ENCODE measurements around the gene MEI4.
"Not testable (repeated sequence)": the region's sequence is repeated elsewhere in the genome, so short reads cannot be mapped to it uniquely, and the experiment has no call there.

The MEI4 gene

DNA sequence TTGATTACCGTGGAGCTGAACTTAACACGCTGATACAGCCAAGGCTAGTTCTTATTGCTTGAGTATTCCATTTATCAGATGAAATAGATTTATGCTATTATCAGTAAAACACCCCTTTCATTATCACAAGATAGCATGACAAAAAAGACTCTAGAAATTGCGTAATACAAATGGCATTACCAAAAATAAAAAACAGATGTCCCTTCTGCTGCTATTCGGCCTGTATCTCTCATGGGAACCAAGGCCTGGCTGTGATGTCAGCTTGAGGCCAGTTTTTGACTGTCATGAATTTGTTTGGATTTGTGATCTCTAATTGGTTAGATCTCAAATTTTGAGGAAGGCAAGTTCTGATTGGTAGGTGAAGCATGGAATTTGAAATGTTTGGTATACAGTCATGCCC, 25.2 kb downstream of the MEI4 start:
- peak; percentile 1 to 3 for DNase-seq (ENCODE audit: low read depth in 2 of 2)

DNA sequence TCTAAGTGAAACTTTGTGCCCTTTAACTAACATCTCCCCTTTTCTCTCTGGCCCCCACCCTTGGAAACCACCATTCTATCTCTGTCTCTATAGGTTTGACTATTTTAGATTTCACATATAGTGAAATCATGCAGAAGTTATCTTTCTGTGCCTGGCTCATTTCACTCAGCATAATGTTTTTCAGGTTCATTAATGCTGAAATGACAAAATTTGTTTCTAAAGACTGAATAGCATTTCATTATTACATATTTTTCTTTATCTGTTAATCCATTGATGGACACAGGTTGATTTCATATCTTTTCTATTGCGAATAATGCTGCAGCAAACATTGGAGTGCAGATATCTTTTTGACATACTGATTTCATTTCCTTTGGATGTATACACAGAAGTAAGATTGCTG, 30.7 kb downstream of the MEI4 start:
- no peak for DNase-seq (ENCODE audit: low read depth in 2 of 2)

DNA sequence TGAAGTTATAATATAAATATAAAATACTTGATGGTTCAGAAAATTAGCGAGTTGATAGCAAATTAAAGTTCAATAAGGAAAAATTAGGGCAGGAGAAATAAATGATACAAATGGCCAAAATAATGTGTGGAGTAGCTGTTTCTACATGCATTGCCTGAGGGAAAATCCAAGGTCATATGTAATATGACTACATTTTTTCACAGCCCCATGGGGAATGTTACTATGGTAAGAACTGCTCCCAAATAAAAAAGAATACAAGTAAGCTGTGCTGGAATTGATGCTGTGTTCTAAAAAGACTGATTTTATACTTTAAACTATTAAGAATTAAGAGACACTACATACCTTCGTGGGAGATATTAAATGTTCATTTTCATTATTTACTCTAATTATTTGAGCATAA, 34.1 kb downstream of the MEI4 start:
- no peak for DNase-seq (ENCODE audit: low read depth in 2 of 2)

DNA sequence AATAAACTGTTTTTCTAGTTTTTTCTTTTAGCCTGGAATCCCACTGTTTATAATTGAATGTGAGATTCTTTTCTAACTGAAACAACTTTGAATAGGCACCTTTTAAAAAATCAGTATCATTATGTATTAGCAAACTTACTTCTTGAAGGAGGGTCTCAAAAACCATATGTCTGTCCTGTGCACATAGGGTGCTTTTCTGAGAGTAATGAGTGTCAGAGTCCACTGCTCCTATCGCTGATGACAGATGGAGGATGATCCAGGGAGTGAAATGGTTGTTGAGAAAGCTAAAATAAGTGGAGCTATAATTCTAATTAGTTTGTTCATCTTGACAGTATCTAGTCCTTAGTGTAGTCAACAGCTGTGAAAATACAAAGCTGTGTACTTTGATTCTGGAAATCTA, 35.8 kb downstream of the MEI4 start:
- DNase-seq (ENCODE audit: low read depth in 2 of 2) = no peak

DNA sequence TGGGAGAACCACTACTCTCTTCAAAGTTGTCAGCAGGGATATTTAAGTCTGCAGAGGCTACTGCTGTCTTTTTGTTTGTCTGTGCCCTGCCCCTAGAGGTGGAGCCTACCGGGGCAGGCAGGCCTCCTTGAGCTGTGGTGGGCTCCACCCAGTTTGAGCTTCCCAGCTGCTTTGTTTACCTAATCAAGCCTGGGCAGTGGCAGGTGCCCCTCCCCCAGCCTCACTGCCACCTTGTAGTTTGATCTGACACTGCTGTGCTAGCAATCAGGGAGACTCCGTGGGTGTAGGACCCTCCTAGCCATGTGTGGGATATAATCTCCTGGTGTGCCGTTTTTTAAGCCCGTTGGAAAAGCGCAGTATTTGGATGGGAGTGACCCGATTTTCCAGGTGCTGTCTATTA, 47.3 kb downstream of the MEI4 start:
- DNase-seq (ENCODE audit: low read depth in 2 of 2) = not testable (repeated sequence)

DNA sequence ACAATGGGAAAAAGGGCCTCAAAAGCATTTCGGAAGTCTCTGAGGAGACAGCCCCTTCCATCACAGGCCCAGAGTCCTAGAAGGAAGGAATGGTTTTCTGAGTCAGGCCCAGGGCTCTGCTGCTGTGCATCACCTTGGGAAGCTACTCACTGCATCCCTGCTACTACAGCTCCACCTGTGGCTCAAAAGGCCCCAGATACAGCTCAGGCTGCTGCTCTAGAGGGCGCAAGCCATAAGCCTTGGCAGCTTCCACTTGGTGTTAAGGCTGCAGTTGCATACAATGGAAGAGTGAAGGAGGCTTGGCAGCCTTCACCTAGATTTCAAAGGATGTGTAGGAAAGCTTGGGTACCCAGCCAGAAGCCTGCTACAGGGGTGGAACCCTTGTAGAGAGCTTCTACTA, 54.8 kb downstream of the MEI4 start:
- no peak for DNase-seq (ENCODE audit: low read depth in 2 of 2)

DNA sequence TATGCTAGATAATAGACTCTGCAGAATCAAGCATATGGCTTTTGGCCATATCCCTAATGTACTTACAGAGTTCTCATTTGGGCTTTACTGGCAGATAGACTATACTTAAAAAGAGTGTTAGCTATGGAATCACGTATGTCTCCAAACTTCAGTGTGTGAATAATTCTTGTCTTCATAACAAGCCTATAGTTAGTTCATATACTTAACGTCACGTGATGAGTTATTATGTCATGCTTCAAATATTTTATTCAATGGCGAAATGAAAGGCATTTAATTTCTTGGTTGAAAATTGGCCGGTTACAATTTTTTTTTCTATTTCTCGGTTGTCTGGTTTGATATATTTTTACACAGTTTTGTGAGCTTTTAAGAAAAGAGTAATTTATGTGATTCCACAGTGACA, 62.7 kb downstream of the MEI4 start:
- DNase-seq (ENCODE audit: low read depth in 2 of 2) = no peak

DNA sequence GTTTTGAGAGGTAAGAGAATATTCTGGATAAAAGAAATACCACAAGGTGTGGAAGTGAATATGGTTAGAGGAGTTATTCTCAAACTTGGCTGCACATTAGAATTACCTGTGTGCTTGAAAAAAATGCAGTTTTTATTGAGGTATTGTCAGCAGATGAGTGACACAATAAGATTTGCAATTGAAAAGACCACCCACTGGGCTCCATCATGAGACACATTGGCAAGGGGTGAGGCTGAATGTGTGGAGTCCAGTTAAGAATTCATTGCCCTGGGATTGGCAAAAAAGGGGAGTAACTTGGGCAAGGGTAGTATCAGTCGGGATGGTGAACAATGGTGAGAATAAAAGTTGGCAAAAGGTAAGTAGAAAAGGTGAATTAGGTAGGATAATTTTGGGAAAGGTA, 63.5 kb downstream of the MEI4 start:
- DNase-seq (ENCODE audit: low read depth in 2 of 2) = no peak

DNA sequence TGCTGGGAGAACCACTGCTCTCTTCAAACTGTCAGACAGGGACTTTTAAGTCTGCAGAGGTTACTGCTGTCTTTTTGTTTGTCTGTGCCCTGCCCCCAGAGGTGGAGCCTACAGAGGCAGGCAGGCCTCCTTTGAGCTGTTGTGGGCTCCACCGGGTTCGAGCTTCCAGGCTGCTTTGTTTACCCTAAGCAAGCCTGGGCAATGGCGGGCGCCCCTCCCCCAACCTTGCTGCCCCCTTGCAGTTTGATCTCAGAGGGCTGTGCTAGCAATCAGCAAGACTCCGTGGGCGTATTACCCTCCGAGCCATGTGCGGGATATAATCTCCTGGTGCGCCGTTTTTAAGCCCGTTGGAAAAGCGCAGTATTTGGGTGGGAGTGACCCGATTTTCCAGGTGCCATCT, 83.2 kb downstream of the MEI4 start:
- not testable (repeated sequence) for DNase-seq (ENCODE audit: low read depth in 2 of 2)

DNA sequence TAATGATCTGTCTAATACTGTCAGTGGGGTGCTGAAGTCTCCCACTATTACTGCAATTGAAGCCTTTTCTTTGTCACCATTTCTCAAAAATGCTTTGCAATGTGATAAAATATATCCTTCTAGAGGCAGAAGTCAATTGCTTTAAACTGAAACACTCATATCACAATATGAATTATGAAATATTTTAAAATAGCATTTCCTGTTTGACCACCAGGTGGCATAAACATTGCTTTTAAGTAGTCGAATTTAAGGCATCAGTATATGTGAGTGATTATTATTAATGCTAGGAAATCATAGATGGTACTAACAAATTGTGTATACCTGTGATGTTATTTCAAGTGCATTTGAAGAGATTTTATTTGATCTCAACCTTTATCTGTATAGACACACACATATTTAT, 87.5 kb downstream of the MEI4 start:
- DNase-seq (ENCODE audit: low read depth in 2 of 2) = peak in 1 of 2 experiments; percentile 0

DNA sequence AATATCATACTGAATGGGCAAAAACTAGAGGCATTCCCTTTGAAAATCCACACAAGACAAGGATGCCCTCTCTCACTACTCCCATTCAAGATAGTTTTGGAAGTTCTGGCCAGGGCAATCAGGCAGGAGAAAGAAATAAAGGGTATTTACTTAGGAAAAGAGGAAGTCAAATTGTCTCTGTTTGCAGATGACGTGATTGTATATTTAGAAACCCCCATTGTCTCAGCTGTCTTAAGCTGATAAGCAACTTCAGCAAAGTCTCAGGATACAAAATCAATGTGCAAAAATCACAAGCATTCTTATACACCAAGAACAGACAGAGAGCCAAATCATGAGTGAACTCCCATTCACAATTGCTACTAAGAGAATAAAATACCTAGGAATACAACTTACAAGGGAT, 99.3 kb downstream of the MEI4 start:
- not testable (repeated sequence) for DNase-seq (ENCODE audit: low read depth in 2 of 2)

DNA sequence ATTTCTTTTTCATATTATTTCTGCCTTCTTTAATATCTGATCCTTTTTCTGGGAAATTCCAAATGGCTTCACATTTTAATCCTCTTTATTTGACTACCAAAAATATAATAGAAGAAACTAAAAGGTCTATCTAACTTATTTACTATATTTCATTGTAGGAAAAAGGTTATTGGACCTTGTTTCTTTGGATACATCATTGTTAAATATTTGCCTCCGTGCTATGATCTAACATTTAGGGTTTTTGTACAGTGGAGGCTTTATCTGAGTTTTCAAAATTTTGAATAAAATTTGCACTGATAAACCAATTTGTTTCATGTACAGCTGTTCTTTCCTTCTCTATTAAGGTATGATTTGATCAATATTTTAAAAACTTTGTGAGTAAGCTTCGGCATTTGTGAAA, 109.5 kb downstream of the MEI4 start:
- no peak for DNase-seq (ENCODE audit: low read depth in 2 of 2)

DNA sequence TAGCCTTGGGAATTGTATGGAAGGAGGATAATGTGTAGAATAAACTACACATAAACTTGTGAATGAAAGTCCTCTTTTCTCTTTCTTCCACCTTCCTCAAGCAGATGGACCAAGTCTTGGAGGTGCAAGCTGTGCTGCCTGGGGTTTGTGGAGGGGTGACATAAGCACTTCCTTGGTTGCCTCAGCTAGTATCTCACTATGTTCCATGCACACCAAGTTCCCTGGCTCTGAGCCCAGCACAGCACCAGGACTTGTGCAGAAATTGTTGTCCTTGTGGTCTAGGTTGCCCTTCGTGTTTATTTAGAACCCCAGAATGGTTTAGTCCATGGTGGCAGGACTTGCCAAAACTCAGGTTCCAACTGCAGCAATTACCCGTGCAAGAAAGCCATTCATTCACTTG, 110.3 kb downstream of the MEI4 start:
- no peak for DNase-seq (ENCODE audit: low read depth in 2 of 2)

DNA sequence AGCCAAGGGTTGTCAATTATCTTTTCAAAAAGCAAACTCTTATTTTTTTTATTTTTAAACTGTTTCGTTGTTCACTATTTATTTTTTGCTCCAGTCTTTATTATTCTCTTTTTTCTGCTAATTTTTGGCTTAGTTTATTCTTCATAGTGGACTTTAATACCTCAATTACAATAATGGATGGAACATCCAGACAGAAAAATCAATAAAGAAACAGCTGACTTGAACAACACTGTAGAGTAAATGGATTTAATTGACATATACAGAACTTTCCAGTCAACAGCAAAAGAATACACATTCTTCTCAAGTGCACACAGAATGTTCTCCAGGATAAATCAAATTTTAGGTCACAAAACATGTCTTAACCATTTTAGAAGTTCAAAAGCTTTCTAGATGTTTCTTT, 111.5 kb downstream of the MEI4 start:
- no peak for DNase-seq (ENCODE audit: low read depth in 2 of 2)

DNA sequence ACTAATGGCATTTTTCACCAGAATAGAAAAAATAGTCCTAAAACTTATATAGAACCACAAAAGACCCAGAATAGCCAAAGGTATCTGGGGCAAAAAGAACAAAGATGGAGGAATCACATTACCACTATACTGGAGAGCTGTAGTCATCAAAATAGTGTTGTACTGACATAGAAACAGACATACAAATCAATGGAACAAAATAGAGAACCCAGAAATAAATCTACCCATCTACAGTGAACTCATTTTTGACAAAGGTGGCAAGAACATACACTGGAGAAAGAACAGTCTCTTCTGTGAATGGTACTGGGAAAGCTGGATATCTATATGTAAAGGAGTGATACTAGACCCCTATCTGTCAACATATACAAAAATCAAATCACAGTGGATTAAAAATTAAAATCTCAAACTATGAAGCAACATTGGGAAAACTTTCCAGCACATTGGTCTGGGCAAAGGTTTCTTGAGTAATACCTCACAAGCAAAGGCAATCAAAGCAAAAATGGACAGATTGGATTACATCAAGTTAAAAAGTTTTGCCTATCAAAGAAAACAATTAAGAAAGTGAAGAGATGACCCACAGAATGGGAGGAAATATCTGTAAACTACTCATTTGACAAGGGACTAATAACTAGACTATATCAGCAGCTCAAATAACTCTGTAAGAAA, 120.5 kb downstream of the MEI4 start:
- no peak for DNase-seq (ENCODE audit: low read depth in 2 of 2)

DNA sequence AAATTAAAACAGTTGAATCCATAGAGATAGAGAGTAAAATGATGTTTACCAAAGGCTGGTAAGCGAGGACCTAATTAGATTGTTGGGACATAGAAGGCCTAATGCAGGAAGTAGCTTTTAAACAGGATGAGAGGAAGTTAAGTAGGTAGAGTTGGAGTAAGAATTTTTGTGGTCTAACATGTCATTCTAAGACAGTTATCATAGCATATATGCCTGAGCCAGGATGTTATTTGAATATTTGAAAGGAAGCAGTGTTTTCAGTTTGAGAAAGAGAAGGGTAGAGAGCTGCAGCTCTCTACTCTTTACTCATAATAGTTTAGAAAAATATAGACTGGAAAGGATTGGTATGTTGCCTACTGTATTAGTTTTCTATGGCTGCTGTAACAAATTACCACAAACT, 121.6 kb downstream of the MEI4 start:
- DNase-seq (ENCODE audit: low read depth in 2 of 2) = no peak

DNA sequence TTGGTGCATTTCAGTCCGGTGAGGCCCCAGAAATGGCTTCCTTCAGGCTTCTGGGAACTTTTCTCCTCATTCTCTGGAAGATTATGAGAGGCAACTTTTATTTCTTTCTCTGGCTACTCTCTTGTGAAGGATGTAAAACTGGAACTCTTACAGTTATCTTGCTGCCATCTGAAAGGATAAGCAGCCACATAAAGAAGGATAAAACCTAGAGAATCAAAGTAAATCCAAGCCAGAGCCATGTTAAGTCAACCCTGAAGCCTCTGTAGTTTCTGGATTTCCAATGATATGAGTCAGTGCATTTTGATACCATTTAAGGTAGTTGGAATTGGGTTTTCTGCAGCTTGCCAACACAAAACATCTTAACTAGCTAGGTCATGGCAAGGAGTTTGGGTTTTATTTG, 123.6 kb downstream of the MEI4 start:
- no peak for DNase-seq (ENCODE audit: low read depth in 2 of 2)

DNA sequence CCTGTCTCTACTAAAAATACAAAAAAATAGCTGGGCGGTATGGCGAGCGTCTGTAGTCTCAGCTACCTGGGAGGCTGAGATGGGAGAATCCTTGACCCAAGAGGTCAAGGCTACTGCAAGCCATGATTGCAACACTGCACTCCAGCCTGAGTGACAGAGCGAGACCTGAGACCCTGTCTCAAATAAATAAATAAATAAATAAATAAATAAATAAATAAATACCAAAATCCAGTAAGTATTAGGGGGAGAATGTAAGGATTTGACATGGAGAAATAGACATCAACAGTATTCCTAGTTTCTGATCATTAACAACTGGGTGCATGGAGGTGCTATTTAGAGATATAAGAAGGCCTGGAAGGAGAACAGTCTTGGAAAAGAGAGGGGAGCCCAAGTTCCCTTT, 125.7 kb downstream of the MEI4 start:
- DNase-seq (ENCODE audit: low read depth in 2 of 2) = no peak

DNA sequence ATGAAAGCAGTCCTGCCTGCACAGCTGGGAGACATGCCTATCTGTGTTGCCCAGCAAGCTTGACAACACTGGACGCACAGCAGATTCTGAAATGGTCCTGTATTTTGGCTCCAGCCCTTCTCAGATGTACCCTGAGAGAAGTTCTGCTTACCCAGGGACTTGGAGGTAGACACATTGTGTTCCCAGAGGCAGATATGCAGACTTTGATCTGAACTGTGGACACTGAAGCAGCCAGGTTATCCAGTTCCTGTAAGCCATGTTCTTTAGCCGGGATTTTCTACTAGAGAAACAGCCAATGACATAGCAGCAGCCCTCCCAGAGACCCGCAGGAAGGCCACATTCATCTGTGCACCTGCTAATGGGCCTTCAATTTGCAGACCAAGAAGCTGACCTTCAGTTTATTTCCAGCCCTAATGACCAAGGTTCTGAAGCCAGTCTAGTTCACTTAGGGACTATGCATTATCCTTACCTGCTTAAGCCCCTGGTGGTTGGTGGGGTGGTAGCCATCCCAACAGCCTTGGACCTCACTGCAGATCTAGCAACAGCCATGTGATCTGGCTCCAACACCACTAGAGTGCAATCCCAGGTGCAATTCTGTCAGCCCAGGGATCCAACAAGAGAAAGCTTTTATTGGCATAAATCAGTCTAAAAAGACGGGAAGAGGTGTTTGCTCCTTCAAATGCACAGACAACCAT, 134.2 kb downstream of the MEI4 start:
- no peak for DNase-seq (ENCODE audit: low read depth in 2 of 2)

DNA sequence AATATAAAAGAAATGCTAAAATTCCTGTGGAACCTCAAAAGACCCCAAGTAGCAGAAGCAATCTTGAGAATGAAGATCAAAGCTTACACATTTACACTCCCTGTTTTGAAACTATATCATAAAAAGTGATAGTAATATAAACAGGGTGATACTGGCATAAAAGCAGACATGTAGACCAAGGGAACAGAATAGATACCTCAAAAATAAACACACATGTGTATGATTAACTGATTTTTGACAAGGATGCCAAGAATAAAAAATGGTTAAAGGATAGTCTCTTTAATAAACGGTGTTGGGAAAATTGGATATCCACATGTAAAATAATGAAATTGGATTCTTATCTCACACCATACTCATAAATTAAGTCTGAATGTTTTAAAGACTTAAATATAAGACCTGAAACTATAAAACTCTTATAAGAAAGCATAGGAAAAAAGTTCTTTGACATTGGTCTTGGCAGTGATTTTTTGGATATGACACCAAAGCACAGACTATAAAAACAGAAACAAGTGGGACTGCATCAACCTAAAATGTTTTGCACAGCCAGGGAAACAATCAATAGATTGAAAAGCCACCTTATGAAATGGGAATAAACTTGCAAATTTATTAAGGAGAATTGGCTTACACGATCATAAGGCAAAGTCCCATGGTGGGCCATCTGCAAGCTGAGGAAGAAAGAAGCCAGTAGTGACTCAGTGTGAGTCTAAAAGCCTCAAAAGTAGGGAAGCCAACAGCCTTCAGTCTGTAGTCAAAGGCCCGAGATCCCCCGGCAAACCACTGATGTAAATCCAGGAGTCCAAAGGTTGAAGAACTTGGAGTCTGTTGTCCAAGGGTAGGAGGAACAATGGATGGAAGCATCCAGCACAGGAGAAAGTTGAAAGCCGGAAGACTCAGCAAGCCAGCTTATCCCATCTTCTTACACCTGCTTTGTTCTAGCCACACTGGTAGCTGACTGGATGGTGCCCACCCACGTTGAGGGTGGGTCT, 144.3 kb downstream of the MEI4 start:
- DNase-seq (ENCODE audit: low read depth in 2 of 2) = no peak

DNA sequence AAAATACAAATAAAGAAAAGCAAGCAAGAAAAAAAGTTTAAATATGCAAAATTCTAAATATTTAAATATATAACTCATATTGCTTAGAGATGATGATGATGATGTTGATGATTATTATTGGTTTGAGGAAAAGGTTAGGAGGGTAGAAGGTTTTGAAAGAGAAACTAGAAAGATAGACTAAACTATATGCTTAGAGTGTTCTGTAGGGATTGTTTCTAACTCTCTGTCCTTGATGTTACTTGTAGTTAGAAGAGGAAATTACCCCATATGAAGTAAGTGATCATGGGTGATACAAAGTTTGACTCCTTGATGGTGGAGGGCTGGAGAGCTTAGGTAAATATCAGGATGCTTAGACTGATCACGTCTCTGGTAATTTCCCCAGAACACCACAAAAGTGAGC, 159.5 kb downstream of the MEI4 start:
- no peak for DNase-seq (ENCODE audit: low read depth in 2 of 2)

DNA sequence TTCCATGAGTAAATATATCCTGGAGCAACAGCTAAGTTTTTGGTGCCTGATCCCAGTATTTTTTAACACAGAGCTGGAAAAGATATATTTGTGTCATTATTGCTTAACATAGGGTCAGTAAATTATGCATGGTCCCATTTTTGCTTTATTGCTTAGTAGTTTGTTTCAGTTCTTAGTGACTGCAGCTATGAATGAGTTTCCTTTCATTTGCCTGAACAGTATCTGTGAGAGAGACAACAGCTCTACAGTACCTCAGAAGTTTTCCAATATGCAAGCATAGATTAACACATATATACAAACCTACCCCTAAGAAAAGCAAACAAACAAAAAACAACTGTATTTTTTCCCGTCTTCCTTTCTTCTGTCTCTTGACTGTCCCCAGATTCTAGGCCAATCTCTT, 160.3 kb downstream of the MEI4 start:
- DNase-seq (ENCODE audit: low read depth in 2 of 2) = no peak

DNA sequence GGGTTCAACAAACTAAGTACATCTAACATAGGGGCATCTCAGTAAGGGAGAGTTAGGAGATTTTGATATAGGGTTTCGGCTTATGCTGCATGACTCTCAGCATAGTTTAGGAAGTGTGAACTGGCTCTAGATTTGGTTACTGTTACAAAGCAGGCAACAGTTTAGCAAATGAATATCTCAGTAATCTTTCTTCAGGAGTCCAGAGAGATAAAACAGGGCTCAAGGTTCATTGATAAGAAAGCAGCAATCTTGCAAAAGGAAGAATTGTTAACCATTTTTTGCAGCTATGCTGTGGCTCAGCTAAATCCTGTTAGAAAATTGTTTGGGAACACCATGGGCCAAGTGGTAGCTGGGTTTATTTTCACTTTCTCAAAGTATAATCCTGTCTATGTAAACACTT, 161.3 kb downstream of the MEI4 start:
- no peak for DNase-seq (ENCODE audit: low read depth in 2 of 2)

Data from fibroblast of skin of left quadriceps (primary cell).